SW 1271 (cell line): ENCODE results near the gene PRKG1.

Experiments used
- DNase-seq, 2 experiments: peaks; one replicate each; lab custom pipeline; 2025; lab: John Stamatoyannopoulos, UW

PRKG1 gene

GRCh38 chr10:51806079-51806835 lies 732.0 kb downstream of the PRKG1 start:
- DNase-seq, result no peak

- DNase-seq, result no peak
Observed at GRCh38 chr10:51808187-51808586, 733.9 kb downstream of the PRKG1 start.

- DNase-seq, result no peak
Observed at GRCh38 chr10:51815723-51816122, 741.4 kb downstream of the PRKG1 start.

- DNase-seq, result no peak
Observed at GRCh38 chr10:51821045-51821444, 746.8 kb downstream of the PRKG1 start.

- DNase-seq, result no peak
Observed at GRCh38 chr10:51821745-51822144, 747.5 kb downstream of the PRKG1 start.

- no peak for DNase-seq
Observed at GRCh38 chr10:51832652-51833383, 758.5 kb downstream of the PRKG1 start.

- no peak for DNase-seq
Observed at GRCh38 chr10:51834548-51834947, 760.3 kb downstream of the PRKG1 start.

- no peak for DNase-seq
Observed at GRCh38 chr10:51838471-51838870, 764.2 kb downstream of the PRKG1 start.

GRCh38 chr10:51843966-51844365 lies 769.7 kb downstream of the PRKG1 start:
- DNase-seq, result no peak

GRCh38 chr10:51846856-51847506 lies 772.7 kb downstream of the PRKG1 start:
- DNase-seq, result no peak

GRCh38 chr10:51852297-51852696 lies 778.0 kb downstream of the PRKG1 start:
- DNase-seq, result no peak

- DNase-seq, result no peak
Observed at GRCh38 chr10:51857305-51857704, 783.0 kb downstream of the PRKG1 start.

GRCh38 chr10:51860257-51860656 lies 786.0 kb downstream of the PRKG1 start:
- DNase-seq, result no peak

- no peak for DNase-seq
Observed at GRCh38 chr10:51861051-51861450, 786.8 kb downstream of the PRKG1 start.

GRCh38 chr10:51861731-51862130 lies 787.4 kb downstream of the PRKG1 start:
- DNase-seq, result no peak

GRCh38 chr10:51862149-51862548 lies 787.9 kb downstream of the PRKG1 start:
- DNase-seq, result no peak

- no peak for DNase-seq
Observed at GRCh38 chr10:51867956-51868355, 793.7 kb downstream of the PRKG1 start.

GRCh38 chr10:51874131-51874530 lies 799.8 kb downstream of the PRKG1 start:
- no peak for DNase-seq

- DNase-seq, result no peak
Observed at GRCh38 chr10:51875610-51876009, 801.3 kb downstream of the PRKG1 start.

GRCh38 chr10:51876503-51876902 lies 802.2 kb downstream of the PRKG1 start:
- DNase-seq, result no peak

- no peak for DNase-seq
Observed at GRCh38 chr10:51876979-51877378, 802.7 kb downstream of the PRKG1 start.

- DNase-seq, result no peak
Observed at GRCh38 chr10:51877636-51878035, 803.3 kb downstream of the PRKG1 start.

GRCh38 chr10:51878695-51879094 lies 804.4 kb downstream of the PRKG1 start:
- no peak for DNase-seq
